Hepatocyte (in vitro differentiated cells): ENCODE results near the gene CRK. TPM values are rescaled to one million over a fixed set of nuclear protein-coding genes. Genes with fewer than 3 reads are reported as not detected.
"Not testable (repeated sequence)": the region's sequence is repeated elsewhere in the genome, so short reads cannot be mapped to it uniquely, and the experiment has no call there.

ENCODE experiments used
- DNase-seq: peaks from one replicate; pipeline ENCODE4 v3.0.0-alpha.2; 2016; ENCODE audit warnings: low spot score
- H2AFZ ChIP-seq: fragments of 200-600 bp; sonication (generic); 2 replicates; pipeline ENCODE4 v1.6.0; 2016; ENCODE audit warnings: antibody characterized with exemption, mild to moderate bottlenecking
- H3K27ac ChIP-seq: fragments of 200-600 bp; sonication (generic); 2 replicates; pipeline ENCODE4 v1.5.1; 2016; ENCODE audit warnings: mild to moderate bottlenecking
- H3K27me3 ChIP-seq: fragments of 200-600 bp; sonication (generic); 2 replicates; pipeline ENCODE4 v1.6.1; 2016
- H3K36me3 ChIP-seq: fragments of 200-600 bp; sonication (generic); replicated peaks from 2 replicates; pipeline ENCODE4 v1.5.1; 2016; ENCODE audit warnings: low read depth; ENCODE audit not compliant: insufficient read depth
- H3K4me1 ChIP-seq: fragments of 200-600 bp; sonication (generic); 2 replicates; pipeline ENCODE4 v1.5.1; 2016; ENCODE audit warnings: mild to moderate bottlenecking, moderate library complexity; ENCODE audit not compliant: insufficient read depth
- H3K4me2 ChIP-seq: fragments of 200-600 bp; sonication (generic); 2 replicates; pipeline ENCODE4 v1.6.0; 2016
- H3K4me3 ChIP-seq: fragments of 200-600 bp; sonication (generic); 2 replicates; pipeline ENCODE4 v1.5.1; 2016; ENCODE audit warnings: mild to moderate bottlenecking
- H3K79me2 ChIP-seq: fragments of 200-600 bp; sonication (generic); 2 replicates; pipeline ENCODE4 v1.6.0; 2017; ENCODE audit warnings: mild to moderate bottlenecking
- H3K9me2 ChIP-seq: fragments of 200-600 bp; sonication (generic); replicated peaks from 2 replicates; pipeline ENCODE4 v1.6.0; 2017; ENCODE audit warnings: mild to moderate bottlenecking; ENCODE audit not compliant: insufficient read depth
- H3K9me3 ChIP-seq: fragments of 200-600 bp; sonication (generic); 2 replicates; pipeline ENCODE4 v1.5.1; 2016; ENCODE audit warnings: low read depth, mild to moderate bottlenecking
- H4K20me1 ChIP-seq: fragments of 200-600 bp; sonication (generic); 2 replicates; pipeline ENCODE4 v1.6.0; 2016; ENCODE audit warnings: mild to moderate bottlenecking; ENCODE audit not compliant: insufficient read depth, poor library complexity, severe bottlenecking
- CTCF ChIP-seq: fragments of 200-600 bp; sonication (generic); IDR thresholded peaks from 2 replicates; pipeline ENCODE4 v1.5.1; 2016; ENCODE audit warnings: antibody characterized with exemption, mild to moderate bottlenecking; ENCODE audit not compliant: poor library complexity
- EZH2 ChIP-seq: fragments of 200-600 bp; sonication (generic); IDR thresholded peaks from 2 replicates; pipeline ENCODE4 v1.6.1; 2016; ENCODE audit warnings: antibody characterized with exemption, mild to moderate bottlenecking, borderline replicate concordance
- EZH2phosphoT487 ChIP-seq: fragments of 200-600 bp; sonication (generic); IDR thresholded peaks from one replicate; pipeline ENCODE4 v1.6.1; 2018; ENCODE audit warnings: antibody characterized with exemption, mild to moderate bottlenecking, low read depth, moderate library complexity; ENCODE audit not compliant: unreplicated experiment, severe bottlenecking
- WGBS: methylation state at CpG from one replicate; pipeline ENCODE4 v1.1.6; 2016; ENCODE audit warnings: low lambda C conversion rate; ENCODE audit errors: missing lambda C conversion rate; 5-methylcytosine and 5-hydroxymethylcytosine counted together
- polyA plus RNA-seq: library from polyadenylated mRNA; unstranded; fragments of >200 nt; fragmentation: Nextera tagmentation; extraction: Ambion mirVana; gene quantifications from 2 replicates; pipeline ENCODE4 v1.2.1, GENCODE V29; 2016
- total RNA-seq: library from RNA; depleted of rRNA; stranded (reverse); fragments of >200 nt; gene quantifications from 2 replicates; pipeline ENCODE4 v1.2.3, GENCODE V29; 2014

CRK gene
- total and polyA plus RNA-seq, 2 experiments from 2014 or later: 66.5 to 72.1 TPM

DNA sequence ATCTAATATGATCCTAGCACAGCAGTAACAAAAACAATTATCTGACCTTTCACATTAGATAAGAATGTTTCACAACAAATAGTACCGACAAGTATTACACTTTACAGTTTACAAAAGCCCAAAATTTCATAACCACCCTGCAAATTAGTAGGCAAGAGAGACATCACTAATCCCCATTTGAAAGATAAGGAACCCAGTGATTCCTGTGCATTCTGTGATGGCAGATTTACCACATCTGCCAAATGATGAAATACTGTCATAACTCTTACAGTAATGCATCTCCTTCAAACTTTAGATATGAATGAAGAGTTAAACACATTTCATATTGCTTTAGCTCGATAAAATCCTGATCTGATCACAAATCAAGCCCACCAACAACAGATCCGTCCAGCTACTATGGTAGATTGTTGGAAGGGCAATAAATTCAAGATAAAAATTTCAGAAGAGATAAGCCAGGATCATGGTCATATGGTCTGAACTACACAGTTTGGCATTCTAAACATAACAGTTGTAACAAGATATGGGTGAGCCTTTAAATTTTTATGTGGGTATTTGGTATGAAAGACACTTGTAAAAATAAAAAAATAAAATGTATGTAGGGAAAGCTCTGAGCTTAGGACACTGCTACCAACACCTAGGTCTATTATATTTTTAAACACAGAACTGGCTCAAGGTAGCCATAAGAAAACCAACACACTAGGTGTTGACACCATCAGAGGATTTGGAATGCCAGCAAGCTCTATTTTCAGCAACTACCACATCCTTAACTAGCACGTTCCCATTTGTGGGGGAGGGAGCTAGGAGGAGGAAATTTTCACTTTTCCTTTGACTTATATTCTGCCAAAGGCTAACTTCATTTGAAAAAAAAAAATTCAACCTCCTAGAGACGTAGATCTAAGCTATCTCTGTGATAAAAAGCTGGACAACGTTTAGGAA, 65.3 kb downstream of the CRK start:
- Histone ChIP-seq H3K27ac (peak overlapping the region; percentile 47), H4K20me1 (peaks cover 100% of the 10 kb centered on the region), H3K27me3 (no peaks in the 10 kb centered on the region), H3K4me3 (no peak overlapping the region), H3K79me2 (peaks cover 100% of the 10 kb centered on the region), H3K4me1 (peaks cover 43% of the 10 kb centered on the region), H3K36me3 (no peaks in the 10 kb centered on the region), H2AFZ (no peak overlapping the region), H3K9me2 (no peaks in the 10 kb centered on the region), H3K9me3 (no peaks in the 10 kb centered on the region), H3K4me2 (peak overlapping the region; percentile 59)
- no peak for DNase-seq
- TF ChIP-seq EZH2phosphoT487: no peak
- no peak for TF ChIP-seq CTCF
- no peak for TF ChIP-seq EZH2
- 29% methylated on average over 6 of the region's 6 CpGs for WGBS

- Histone ChIP-seq H3K4me2 (peak overlapping the region; percentile 47), H3K27ac (peak overlapping the region; percentile 16), H3K4me1 (peaks cover 38% of the 10 kb centered on the region), H4K20me1 (peaks cover 100% of the 10 kb centered on the region), H3K79me2 (peaks cover 100% of the 10 kb centered on the region)
- WGBS: 77% methylated on average over 19 of the region's 22 CpGs
- not testable (repeated sequence) for H3K36me3 ChIP-seq, H3K4me3 ChIP-seq, H3K9me3 ChIP-seq, H3K9me2 ChIP-seq, H3K27me3 ChIP-seq, DNase-seq, H2AFZ ChIP-seq
Observed at GRCh38 chr17:1387490-1388227, 68.4 kb downstream of the CRK start.

DNA sequence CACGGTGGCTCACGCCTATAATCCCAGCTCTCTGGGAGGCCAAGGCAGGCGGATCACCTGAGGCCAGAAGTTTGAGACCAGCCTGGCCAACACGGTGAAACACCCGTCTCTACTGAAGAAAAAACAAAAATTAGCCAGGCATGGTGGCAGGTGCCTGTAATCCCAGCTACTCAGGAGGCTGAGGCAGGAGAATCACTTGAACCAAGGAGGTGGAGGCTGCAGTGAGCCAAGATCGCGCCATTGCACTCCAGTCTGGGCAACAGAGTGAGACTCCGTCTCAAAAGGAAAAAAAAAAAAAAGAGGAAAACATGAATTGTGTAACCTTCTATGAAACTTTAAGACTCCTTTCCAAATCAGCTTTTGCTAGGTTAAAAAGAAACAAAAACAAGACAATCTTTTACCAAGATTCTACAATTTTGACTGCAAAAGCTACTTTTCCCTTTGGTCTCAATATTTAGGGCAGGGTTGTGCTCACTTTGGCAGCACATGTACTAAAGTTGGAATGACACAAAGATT, 69.3 kb downstream of the CRK start:
- Histone ChIP-seq H3K27ac (peak overlapping the region; percentile 16), H3K79me2 (peaks cover 100% of the 10 kb centered on the region), H3K4me1 (peaks cover 35% of the 10 kb centered on the region), H3K4me2 (peak overlapping the region; percentile 47), H4K20me1 (peaks cover 100% of the 10 kb centered on the region)
- not testable (repeated sequence) for DNase-seq, H3K4me3 ChIP-seq, H2AFZ ChIP-seq, H3K36me3 ChIP-seq, H3K9me2 ChIP-seq, H3K9me3 ChIP-seq, H3K27me3 ChIP-seq
- 92% methylated on average over 8 of the region's 8 CpGs for WGBS

- no peak overlapping the region for H2AFZ ChIP-seq
- H3K4me2 ChIP-seq: no peak overlapping the region
- 95% methylated on average over 2 of the region's 2 CpGs for WGBS
- no peak overlapping the region for H3K4me3 ChIP-seq
- no peaks in the 10 kb centered on the region for H3K9me3 ChIP-seq
- H3K27me3 ChIP-seq: no peaks in the 10 kb centered on the region
- TF ChIP-seq CTCF: no peak
- TF ChIP-seq EZH2phosphoT487: no peak
- TF ChIP-seq EZH2: no peak
- no peak for DNase-seq
- H3K9me2 ChIP-seq: no peaks in the 10 kb centered on the region
- H3K79me2 ChIP-seq: peaks cover 100% of the 10 kb centered on the region
- H3K4me1 ChIP-seq: peaks cover 31% of the 10 kb centered on the region
- peaks cover 100% of the 10 kb centered on the region for H4K20me1 ChIP-seq
- no peak overlapping the region for H3K27ac ChIP-seq
- no peaks in the 10 kb centered on the region for H3K36me3 ChIP-seq
Observed at GRCh38 chr17:1386265-1386664, 69.8 kb downstream of the CRK start.
